HepG2 (cell line): ENCODE data around the gene KCNIP4. TPM values are rescaled to one million over a fixed set of nuclear protein-coding genes. Genes with fewer than 3 reads are reported as not detected.

Experiments
- ATAC-seq: fragments of 200-7000 bp; cut with Tn5 transposase; 3 replicates; pipeline ENCODE4 v1.9.1; 2020; ENCODE audit warnings: mild to moderate bottlenecking, moderate library complexity
- BruUV-seq: library from RNA; stranded (reverse); fragments of 400-500 nt; replicated peaks from 2 replicates; lab custom pipeline; 2021; lab: Mats Ljungman, UMichigan
- CTCF ChIA-PET: fragments of 300-600 bp; formaldehyde crosslinking; extraction: SDS; loops from one replicate; lab custom pipeline; 2021; ENCODE audit warnings: low total read pairs, inconsistent platforms, low intra/inter-chr PET ratio; lab: Yijun Ruan, JAX
- POLR2A ChIA-PET: fragments of 350-600 bp; sonication (Branson Sonifier 250); formaldehyde crosslinking; loops from one replicate; lab custom pipeline; 2020; ENCODE audit warnings: antibody characterized with exemption, inconsistent platforms; lab: Yijun Ruan, JAX
- DNase-seq: peaks from one replicate; pipeline ENCODE4 v3.0.0-alpha.2; 2015; ENCODE audit warnings: low spot score
- FAIRE-seq: peaks from 3 replicates; lab custom pipeline; 2011; peaks lifted over from hg19 to GRCh38; lab: Jason Lieb, UNC
- H2AFZ ChIP-seq: one replicate; pipeline ENCODE4 v1.6.1; 2011; ENCODE audit warnings: low read length, inconsistent platforms
- H3K27ac ChIP-seq: fragments of 300-600 bp; 3 replicates; pipeline ENCODE4 v1.8.0; 2011; ENCODE audit warnings: mixed run types, mild to moderate bottlenecking, mixed read lengths, low read length, inconsistent platforms; ENCODE audit not compliant: insufficient read depth; ENCODE audit errors: extremely low read length
- H3K27me3 ChIP-seq, 2 experiments: fragments of 200-600 bp in 1 of 2; 2 replicates in 1 of 2; 3 replicates in 1 of 2; pipeline versions ENCODE4 v1.6.0 to v1.8.0; 2011; ENCODE audit warnings: low read length in 2 of 2, mild to moderate bottlenecking in 2 of 2, moderate library complexity in 2 of 2, inconsistent platforms in 1 of 2; ENCODE audit not compliant: insufficient read depth in 2 of 2, control insufficient read depth in 1 of 2
- H3K36me3 ChIP-seq, 2 experiments: fragments of 200-600 bp in 1 of 2; replicated peaks in 1 of 2; 2 replicates in 1 of 2; 3 replicates in 1 of 2; pipeline versions ENCODE4 v1.5.1 to v1.8.0; 2011; ENCODE audit warnings: low read length in 2 of 2, inconsistent platforms in 1 of 2; ENCODE audit not compliant: insufficient read depth in 2 of 2, control insufficient read depth in 1 of 2
- H3K4me1 ChIP-seq: 2 replicates; pipeline ENCODE4 v1.5.1; 2012; ENCODE audit warnings: low read length, inconsistent platforms; ENCODE audit not compliant: insufficient read depth
- H3K4me2 ChIP-seq: 2 replicates; pipeline ENCODE4 v1.6.0; 2011; ENCODE audit warnings: low read depth, low read length, inconsistent platforms
- H3K4me3 ChIP-seq, 3 experiments: fragments of 200-600 bp in 1 of 3; sonication (generic), shearing (Covaris generic) in 1 of 3; replicated peaks in 1 of 3; 2 replicates each; pipeline ENCODE4 v1.5.1; 2011 to 2016; ENCODE audit warnings: low read length in 3 of 3, inconsistent platforms in 2 of 3, low read depth in 2 of 3, mild to moderate bottlenecking in 2 of 3, control low read depth in 1 of 3, mixed read lengths in 1 of 3; ENCODE audit not compliant: insufficient read depth in 1 of 3
- H3K79me2 ChIP-seq: one replicate; pipeline ENCODE4 v1.6.1; 2011; ENCODE audit warnings: low read length, inconsistent platforms; ENCODE audit not compliant: insufficient read depth
- H3K9ac ChIP-seq: 2 replicates; pipeline ENCODE4 v1.6.0; 2011; ENCODE audit warnings: mild to moderate bottlenecking, low read depth, low read length, inconsistent platforms; ENCODE audit not compliant: insufficient read depth
- H3K9me3 ChIP-seq: 2 replicates; pipeline ENCODE4 v1.5.1; 2012; ENCODE audit warnings: mild to moderate bottlenecking, low read length
- H4K20me1 ChIP-seq: 2 replicates; pipeline ENCODE4 v1.6.0; 2011; ENCODE audit warnings: inconsistent platforms, mild to moderate bottlenecking, low read length, moderate library complexity; ENCODE audit not compliant: insufficient read depth
- ARNT2 ChIP-seq: sonication (generic); formaldehyde crosslinking; IDR thresholded peaks from 2 replicates; pipeline ENCODE4 v1.8.0; 2022; ENCODE audit warnings: mild to moderate bottlenecking, low read depth, missing genetic modification reagents, moderate library complexity
- ATF4 ChIP-seq, 2 experiments: fragments of 450-650 bp in 1 of 2; sonication (generic) in 1 of 2; formaldehyde crosslinking; IDR thresholded peaks; 2 replicates each; pipeline versions ENCODE4 v1.5.0 to v1.8.0; 2020 to 2022; ENCODE audit warnings: mild to moderate bottlenecking in 1 of 2, missing genetic modification reagents in 1 of 2
- CEBPB ChIP-seq: IDR thresholded peaks from 2 replicates; pipeline ENCODE4 v1.6.1; 2011; ENCODE audit warnings: low read depth, low read length, improper control_type of control experiment, borderline replicate concordance
- CEBPG ChIP-seq: IDR thresholded peaks from 2 replicates; pipeline ENCODE4 v1.6.1; 2016
- POLR2AphosphoS5 ChIP-seq: IDR thresholded peaks from 2 replicates; pipeline ENCODE4 v1.6.1; 2012; ENCODE audit warnings: low read depth, low read length
- TBX3 ChIP-seq: fragments of 450-650 bp; IDR thresholded peaks from 2 replicates; pipeline ENCODE4 v1.6.1; 2017; ENCODE audit warnings: antibody characterized with exemption, mild to moderate bottlenecking, inconsistent platforms, borderline replicate concordance
- ZNF30 ChIP-seq: sonication (generic); formaldehyde crosslinking; IDR thresholded peaks from 2 replicates; pipeline ENCODE4 v1.5.0; 2020; ENCODE audit warnings: mild to moderate bottlenecking, missing genetic modification reagents
- ZNF704 ChIP-seq: sonication (generic); formaldehyde crosslinking; IDR thresholded peaks from 2 replicates; pipeline ENCODE4 v1.8.1; 2023; ENCODE audit warnings: mild to moderate bottlenecking, inconsistent platforms, moderate library complexity, missing genetic modification reagents, borderline replicate concordance
- WGBS: methylation state at CpG from one replicate; pipeline ENCODE4 v1.1.6; 2017; ENCODE audit warnings: low lambda C conversion rate; 5-methylcytosine and 5-hydroxymethylcytosine counted together
- in situ Hi-C: cut with HindIII; loops from 2 replicates; pipeline ENCODE4 v1.10.0; 2017; ENCODE audit warnings: low pct_unique_long_range_greater_than_20kb; ENCODE audit not compliant: extremely low pct_ligation_motif_present
- intact Hi-C: fragments of 100-400 bp; cut with micrococcal nuclease; formaldehyde crosslinking; loops from one replicate; pipeline ENCODE4 v1.10.0; 2022; ENCODE audit not compliant: unreplicated experiment
- polyA plus RNA-seq, 8 experiments: library from polyadenylated mRNA; depleted of rRNA in 3 of 8; stranded (reverse) in 7 of 8; unstranded in 1 of 8; fragments of >200 nt; fragmentation: Illumina TruSeq in 4 of 8; extraction: Trizol in 4 of 8; gene quantifications; 2 replicates each; pipeline versions ENCODE4 v1.2.1 to v1.2.3, GENCODE V29; 2011 to 2016; ENCODE audit warnings: low read depth in 4 of 8, missing spikeins in 1 of 8, mixed read lengths in 1 of 8; ENCODE audit not compliant: insufficient read depth in 1 of 8
- total RNA-seq, 5 experiments: library from RNA; depleted of rRNA; stranded (reverse); fragments of >200 nt; fragmentation: Illumina TruSeq; extraction: Trizol; gene quantifications; 2 replicates each; pipeline ENCODE4 v1.2.3, GENCODE V29; 2016; ENCODE audit warnings: low read depth in 1 of 5

The KCNIP4 gene
- total and polyA plus RNA-seq, 2 of the 13 experiments (the other 11 are each of a cell fraction or from before 2014, with no cell fraction given): 0.09 TPM; not detected in 1

GRCh38 chr4:20698382-20698781 lies 1250.2 kb downstream of the KCNIP4 start:
- intact Hi-C loops (no loop called here), in situ Hi-C loops (loop anchor here (25.0 kb wide), 1 partner anchor 386 kb away; no protein-coding TSS in a partner anchor)
- Histone ChIP-seq H3K4me1 (peaks cover 21% of the 10 kb centered on the region), H3K36me3 (no peaks in the 10 kb centered on the region), H3K9ac (no peak overlapping the region), H3K27ac (no peak overlapping the region), H3K4me3 (no peak overlapping the region), H4K20me1 (no peaks in the 10 kb centered on the region), H3K9me3 (no peaks in the 10 kb centered on the region), H2AFZ (no peak overlapping the region), H3K4me2 (no peak overlapping the region), H3K79me2 (no peaks in the 10 kb centered on the region), H3K27me3 (no peaks in the 10 kb centered on the region)
- POLR2A ChIA-PET: no interaction called here
- WGBS: 27% methylated on average over 4 of the region's 4 CpGs
- no peak for FAIRE-seq
- ATAC-seq: no peak
- BruUV-seq: no TSS peak
- CTCF ChIA-PET: no interaction called here
- no peak for DNase-seq
- TF ChIP-seq TBX3: no peak
- peak in 1 of 2 experiments; percentile 63; a peak in 2 of 4 replicates for TF ChIP-seq ATF4 (CRISPR knock-in tag; IDR thresholded peaks at IDR 0.05)
- TF ChIP-seq CEBPG (CRISPR knock-in tag): peak; percentile 61
- no peak for TF ChIP-seq POLR2AphosphoS5
- no peak for TF ChIP-seq ZNF704 (CRISPR knock-in tag)
- TF ChIP-seq ZNF30 (CRISPR knock-in tag): no peak
- peak; percentile 71 for TF ChIP-seq CEBPB
- TF ChIP-seq ARNT2 (CRISPR knock-in tag): no peak
